HG03095 (cell line): Measurements from ENCODE around the gene DSP.

Experiments
- ATAC-seq: cut with Tn5 transposase; IDR thresholded peaks from one replicate; pipeline ENCODE4 v1.9.1; 2021; ENCODE audit warnings: moderate library complexity; ENCODE audit not compliant: unreplicated experiment

Gene DSP

DNA sequence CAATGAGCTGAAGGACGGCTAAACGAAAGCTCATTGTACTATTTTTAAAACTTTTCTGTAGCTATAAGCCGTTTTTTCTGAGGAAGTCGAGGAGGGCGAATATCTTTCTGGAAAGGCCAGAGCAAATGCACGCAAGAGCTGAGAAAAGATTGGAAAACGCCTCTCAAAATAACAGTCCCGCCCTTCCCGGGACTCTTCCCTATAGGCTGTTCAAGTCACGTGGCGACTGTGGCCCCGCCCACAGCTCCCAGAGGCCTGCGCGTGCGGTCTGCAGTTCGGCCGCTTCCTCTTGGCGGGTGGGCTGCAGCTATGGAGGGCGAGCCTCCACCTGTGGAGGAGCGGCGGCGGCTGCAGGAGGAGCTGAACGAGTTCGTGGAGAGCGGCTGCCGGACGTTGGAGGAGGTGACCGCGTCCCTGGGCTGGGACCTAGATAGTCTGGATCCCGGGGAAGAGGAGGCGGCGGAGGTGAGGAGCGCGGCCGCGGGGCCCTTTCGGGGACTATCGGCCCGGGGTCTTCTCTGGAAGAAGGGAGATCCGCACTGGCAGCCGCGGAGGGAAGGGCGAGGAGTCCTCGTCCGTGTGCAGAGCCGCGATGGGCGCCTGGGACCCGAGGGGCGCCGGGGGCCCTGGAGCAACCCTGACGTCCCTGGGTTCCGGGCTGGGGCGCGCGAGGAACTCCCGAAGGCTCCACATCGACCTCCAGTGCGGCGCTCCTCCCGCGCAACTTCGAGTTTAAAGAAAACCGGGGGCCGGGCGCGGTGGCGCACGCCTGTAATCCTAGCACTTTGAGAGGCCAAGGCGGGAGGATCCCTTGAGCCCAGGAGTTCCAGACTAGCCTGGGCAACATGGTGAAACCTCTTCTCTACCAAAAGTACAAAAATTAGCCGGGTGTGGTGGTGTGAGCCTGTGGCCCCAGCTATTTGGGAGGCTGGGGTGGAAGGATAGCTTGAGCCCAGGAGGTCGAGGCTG lies 48.8 kb downstream of the DSP start, which contains the start of gene SNRNP48:
SNRNP48 (plus strand) TSS at position 250 of the 969 bp plus-strand sequence; CDS start at position 310, 60 bp downstream.
- ATAC-seq, result peak; percentile 99

- ATAC-seq, result no peak
These were observed 49.4 kb downstream of the DSP start for GRCh38 chr6:7590918-7591302.

DNA sequence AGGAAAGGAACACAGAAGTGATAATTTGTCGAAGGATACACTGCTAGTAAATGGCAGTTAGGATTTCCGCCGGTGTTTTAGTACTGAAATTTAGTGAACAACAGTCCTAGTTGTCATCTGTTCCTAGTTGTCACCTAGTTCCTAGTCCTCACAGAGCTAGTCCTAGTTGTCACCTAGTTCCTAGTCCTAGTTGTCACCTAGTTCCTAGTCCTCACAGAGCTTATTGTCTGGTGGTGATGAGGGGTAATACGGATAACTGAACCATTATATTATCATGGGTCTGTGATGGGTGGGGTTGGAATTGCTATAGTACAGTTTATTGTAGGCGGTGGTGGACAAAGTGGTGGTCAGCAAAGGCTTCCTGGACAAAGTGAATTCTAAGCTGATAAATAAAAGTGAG lies 50.3 kb downstream of the DSP start:
- no peak for ATAC-seq

DNA sequence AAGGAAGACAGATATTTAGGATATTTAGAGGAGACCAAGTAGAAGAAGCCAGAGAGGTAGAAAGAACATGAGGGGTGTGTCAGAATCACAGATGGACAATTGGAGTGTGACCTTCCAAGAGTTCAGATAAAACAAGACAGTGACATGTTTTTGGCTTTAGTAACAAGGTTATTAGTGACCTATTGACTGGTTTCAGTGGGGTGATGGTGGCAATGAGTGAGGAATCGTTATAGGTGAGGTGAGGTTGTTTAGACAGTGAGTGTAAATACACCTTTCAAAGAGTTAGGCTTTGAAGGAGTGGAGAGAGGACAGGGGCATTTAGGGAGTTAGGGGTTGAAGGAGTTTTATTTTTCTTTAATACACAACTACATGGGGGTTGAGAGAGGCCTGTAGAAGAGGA lies 51.8 kb downstream of the DSP start:
- no peak for ATAC-seq

DNA sequence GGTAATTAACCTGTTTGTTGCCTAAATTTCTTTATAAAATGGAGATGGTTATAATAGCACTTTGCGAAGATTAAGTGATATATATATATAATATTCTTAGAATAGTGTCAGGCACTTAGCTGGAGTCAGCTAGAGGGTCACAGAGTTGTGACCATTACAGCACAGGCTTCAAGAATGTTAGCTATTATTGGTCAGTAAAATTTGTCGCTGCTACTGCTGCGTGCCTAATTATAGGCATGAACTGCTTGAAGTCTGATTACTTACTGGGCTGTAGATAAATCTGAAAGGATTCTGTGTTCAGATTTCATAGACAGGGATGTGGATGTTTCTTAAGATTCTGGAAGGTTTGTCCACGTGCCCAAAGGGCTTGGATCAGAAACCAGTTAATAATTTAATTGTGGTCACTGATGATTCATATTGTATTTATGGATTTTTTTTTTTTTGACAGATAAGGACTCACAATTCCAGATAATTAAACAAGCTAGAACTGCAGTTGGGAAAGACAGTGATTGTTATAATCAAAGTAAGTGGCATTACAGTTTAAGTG lies 53.2 kb downstream of the DSP start:
- ATAC-seq, result no peak

DNA sequence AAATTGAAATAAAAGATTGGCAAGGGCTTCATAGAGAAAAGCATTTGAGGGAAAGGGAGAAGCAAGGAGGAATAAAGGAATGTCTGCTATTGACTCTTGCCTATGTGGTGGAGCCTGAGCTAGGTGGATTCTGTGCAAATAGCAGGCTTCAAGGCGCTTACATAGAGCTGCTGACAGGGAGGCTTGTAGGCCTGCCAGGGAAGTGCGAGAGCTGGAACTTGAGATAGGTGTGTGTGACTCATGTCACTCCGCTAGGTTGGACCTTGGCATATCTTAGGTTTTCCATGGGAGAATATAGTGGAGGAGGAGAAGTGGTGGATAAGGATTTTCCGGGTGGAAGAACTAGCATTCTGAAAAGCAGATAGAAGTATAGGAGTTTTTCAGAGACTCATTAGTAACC lies 62.5 kb downstream of the DSP start:
- no peak for ATAC-seq

- ATAC-seq, result no peak
These were observed 63.0 kb downstream of the DSP start for GRCh38 chr6:7604506-7604905.

DNA sequence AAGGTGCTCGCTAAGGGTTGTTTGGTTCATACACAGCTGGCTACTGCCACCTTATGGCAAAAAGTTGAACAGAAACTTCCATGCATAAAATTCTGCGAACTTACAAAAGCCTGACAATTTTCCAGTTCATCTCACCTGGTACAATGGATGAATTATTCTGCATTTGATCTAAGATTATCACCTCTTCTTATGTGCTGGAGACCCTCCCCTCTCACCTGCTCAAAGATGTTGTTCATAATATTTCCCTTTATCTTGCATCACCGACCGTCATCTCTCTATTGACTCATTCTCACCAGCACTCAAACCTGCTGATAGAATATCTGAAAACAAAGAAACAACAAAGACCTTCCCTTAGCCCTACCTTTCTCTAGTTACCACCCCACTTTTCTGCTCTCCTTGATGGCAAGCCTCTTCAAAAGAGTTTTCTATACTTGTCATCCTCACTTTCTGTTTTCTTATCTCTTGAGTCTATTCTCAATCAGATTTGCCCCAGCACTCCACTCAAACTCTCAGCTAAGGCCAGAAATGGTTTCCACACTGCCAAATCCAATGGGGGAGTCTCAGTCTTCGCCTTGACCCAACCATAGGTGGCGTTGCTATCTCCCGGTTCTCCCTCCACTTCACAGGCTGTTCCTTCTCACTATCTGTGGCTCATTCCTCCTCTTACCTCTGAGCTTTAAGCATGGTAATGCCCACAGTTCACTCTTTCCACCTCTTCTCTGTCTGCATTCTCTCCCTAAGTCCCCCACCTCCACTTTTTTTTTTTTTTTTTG lies 74.3 kb downstream of the DSP start:
- no peak for ATAC-seq

- ATAC-seq, result no peak
These were observed 76.6 kb downstream of the DSP start for GRCh38 chr6:7617801-7618764.

- no peak for ATAC-seq
These were observed 80.3 kb downstream of the DSP start for GRCh38 chr6:7621761-7622160.

- ATAC-seq, result no peak
These were observed 83.6 kb downstream of the DSP start for GRCh38 chr6:7624796-7625710.

- no peak for ATAC-seq
These were observed 87.0 kb downstream of the DSP start for GRCh38 chr6:7628479-7628878.

- no peak for ATAC-seq
These were observed 87.4 kb downstream of the DSP start for GRCh38 chr6:7628909-7629308.

GRCh38 chr6:7629321-7629720 lies 87.8 kb downstream of the DSP start:
- no peak for ATAC-seq

- no peak for ATAC-seq
These were observed 89.3 kb downstream of the DSP start for GRCh38 chr6:7630792-7631191.

- ATAC-seq, result no peak
These were observed 90.0 kb downstream of the DSP start for GRCh38 chr6:7631466-7631865.

GRCh38 chr6:7632501-7633290 lies 91.2 kb downstream of the DSP start:
- no peak for ATAC-seq

GRCh38 chr6:7633361-7633760 lies 91.9 kb downstream of the DSP start:
- ATAC-seq, result no peak

- no peak for ATAC-seq
These were observed 94.7 kb downstream of the DSP start for GRCh38 chr6:7636151-7636550.
